HT-29 (cell line): ENCODE measurements around the gene FOXL3. TPM values are rescaled to one million over a fixed set of nuclear protein-coding genes. Genes with fewer than 3 reads are reported as not detected.

Source experiments
- DNase-seq: peaks from one replicate; pipeline ENCODE4 v3.0.0-alpha.2; 2015; ENCODE audit warnings: low spot score
- total RNA-seq: library from RNA; depleted of rRNA; stranded (reverse); fragments of >200 nt; shearing (Covaris generic); gene quantifications from 2 replicates; pipeline ENCODE4 v1.2.3, GENCODE V29; 2014

The FOXL3 gene
- total RNA-seq, 1 experiment from 2014 or later = not detected

GRCh38 chr7:300546-301290 is 10.7 kb downstream of the FOXL3 start:
- DNase-seq = no peak

GRCh38 chr7:301291-302053 is 11.5 kb downstream of the FOXL3 start:
- DNase-seq = no peak

DNA sequence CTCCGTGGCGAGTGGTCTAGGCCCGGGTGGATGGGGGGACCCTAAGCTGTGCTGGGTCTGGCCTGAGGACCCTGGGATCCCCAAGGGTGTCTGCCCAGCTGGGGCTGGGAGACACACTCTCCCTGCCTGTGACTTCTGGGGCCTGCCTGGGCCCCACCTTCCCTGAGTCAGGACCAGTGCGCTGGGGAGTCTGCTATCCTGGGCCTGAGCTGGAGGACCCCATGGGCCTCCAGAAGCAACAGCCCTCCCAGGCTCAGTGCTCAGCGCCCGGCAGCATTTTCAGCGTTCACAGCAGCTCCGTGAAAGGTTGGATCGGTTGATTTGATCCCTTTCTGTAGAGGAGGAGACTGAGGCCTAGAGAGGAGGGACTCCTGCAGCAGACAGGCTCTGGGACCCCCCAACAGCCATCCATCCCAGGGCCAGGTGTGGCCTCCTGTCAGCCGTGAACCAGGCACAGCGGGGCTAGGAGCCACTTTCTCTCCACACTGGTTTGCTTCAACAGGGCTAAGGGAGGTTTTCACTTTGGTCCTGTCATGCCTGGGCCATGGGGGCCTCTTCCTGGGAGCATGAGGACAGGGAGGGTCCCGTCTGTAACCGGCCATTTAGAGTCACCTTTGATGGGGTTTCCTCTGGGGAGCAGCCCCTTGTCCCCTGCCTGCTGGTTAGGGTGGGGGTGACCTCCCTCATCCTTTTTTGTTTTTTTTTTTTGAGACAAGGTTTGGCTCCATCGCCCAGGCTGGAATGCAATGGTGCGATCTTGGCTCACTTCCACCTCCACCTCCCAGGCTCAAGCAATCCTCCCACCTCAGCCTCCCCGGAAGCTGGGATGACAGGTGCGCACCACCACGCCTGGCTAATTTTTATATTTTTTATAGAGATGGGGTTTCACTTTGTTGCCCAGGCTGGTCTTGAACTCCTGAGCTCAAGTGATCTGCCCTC is 12.4 kb downstream of the FOXL3 start:
- DNase-seq = no peak

- no peak for DNase-seq
Observed at GRCh38 chr7:303425-303824, 13.5 kb downstream of the FOXL3 start.

DNA sequence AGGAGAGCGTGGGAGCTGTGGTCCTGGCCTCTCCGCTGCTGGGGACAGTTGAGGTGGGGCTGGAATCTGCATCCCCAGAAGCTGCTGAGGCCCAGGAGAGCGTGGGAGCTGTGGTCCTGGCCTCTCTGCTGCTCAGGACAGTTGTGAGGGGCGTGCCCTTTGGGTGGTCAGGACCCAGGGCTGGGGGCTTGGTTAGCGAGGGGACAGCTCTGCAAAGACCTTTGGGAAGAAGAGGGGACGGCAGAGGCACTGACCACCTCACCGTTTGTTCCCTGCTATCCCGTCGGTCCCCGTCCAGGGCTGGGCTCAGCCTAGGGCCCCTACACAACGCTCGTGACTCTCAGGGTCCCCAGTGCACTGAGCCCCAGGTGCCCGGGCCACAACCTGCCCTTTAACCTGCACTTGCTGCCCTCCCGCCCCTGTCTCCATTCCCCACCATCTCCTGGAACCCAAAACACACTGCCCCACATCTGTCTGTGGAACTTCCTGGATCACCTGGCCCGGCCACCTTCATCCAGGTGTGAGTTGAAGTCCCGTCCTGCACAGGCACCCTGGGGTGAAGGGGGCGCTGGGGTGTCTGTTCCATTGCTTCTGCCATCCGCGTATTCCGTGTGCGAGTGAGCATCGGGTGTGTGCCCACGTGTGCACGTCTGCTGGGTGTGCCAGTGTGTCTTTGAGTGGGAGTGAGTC is 14.1 kb downstream of the FOXL3 start:
- DNase-seq = no peak

GRCh38 chr7:304574-305409 is 14.8 kb downstream of the FOXL3 start:
- no peak for DNase-seq

DNA sequence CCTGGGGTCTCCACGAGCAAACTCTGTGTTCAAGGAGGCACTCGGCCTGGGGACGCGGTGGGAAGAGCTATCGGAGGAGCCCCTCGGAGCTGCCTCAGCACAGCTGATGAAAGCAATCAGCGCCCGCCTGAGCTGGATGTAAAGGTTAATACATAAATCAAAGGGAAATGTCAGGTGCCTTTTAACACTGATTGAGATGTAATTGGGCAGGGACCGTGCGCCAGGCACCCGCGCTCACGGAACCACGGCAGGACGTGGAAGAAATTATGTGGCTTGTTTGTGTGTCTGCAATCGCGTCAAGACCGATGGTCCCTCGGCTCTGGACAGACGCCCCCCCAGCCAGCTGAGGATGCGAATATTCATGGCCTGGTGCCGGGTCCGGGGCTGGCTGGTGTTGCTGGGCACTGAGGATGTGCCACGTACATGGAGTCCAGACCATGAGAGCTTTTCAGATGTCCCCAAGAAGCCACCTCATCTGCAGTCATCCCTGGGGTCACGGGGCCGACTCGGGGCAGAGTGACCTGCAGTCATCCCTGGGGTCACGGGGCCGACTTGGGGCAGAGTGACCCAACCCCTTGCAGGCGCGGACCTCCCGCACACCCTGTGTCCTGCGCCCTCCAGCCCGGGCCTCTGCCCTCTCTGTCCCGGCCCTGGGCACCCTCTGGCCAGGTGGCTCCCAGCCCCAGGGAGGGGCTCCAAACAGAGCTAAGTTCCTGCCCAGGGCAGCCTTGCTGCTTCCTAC is 15.6 kb downstream of the FOXL3 start:
- DNase-seq = no peak

GRCh38 chr7:307970-308369 is 18.0 kb downstream of the FOXL3 start:
- no peak for DNase-seq

DNA sequence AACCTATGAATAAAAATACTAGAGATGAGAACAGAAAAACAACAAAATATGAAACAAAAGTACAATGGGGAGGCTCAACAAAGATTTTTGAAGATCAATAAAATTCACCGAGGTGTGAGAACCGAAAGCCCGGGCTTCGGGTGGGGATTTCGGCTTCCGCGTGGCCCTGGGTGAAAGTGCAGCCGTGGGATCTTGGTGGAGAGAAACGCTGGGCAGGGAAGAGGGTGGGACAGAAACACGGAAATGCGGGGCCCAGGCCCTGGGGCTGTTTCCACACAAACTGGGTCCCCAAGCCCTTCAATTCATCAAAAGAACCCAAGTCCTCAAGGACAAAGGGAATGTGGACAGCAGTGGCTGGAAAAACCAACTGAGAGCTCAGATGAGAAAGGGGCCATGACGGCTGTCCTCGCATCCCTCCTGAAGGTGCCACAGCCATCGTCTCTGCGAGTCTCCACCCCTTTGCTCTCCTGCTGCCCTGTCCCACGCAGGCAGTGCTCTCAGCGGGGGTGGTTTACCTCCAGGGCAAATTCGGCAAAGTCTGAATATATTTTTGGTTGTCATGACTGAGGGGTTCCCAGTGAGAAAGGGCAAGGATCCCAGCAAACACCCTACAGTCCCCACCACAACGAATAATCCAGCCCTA is 19.7 kb downstream of the FOXL3 start:
- DNase-seq = no peak

- DNase-seq = no peak
Observed at GRCh38 chr7:311131-311680, 21.2 kb downstream of the FOXL3 start.

- DNase-seq = no peak
Observed at GRCh38 chr7:311796-312195, 21.8 kb downstream of the FOXL3 start.

DNA sequence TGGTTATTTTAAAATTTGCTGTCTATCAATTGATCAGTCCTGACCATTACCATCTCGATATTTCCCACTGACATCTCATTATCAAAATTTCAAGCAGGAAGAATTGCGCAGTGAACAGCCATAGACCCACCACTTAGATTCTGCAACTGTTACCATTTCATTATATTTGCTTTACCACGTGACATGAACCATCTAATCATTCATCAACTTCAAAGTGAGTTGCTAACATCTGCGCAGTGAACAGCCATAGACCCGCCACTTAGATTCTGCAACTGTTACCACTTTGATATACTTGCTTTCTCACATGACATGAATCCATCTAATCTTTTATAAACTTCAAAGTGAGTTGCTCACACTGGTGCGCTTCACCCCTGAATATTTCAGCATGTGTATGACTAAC is 22.5 kb downstream of the FOXL3 start:
- no peak for DNase-seq

GRCh38 chr7:314853-315252 is 24.9 kb downstream of the FOXL3 start:
- DNase-seq = no peak

DNA sequence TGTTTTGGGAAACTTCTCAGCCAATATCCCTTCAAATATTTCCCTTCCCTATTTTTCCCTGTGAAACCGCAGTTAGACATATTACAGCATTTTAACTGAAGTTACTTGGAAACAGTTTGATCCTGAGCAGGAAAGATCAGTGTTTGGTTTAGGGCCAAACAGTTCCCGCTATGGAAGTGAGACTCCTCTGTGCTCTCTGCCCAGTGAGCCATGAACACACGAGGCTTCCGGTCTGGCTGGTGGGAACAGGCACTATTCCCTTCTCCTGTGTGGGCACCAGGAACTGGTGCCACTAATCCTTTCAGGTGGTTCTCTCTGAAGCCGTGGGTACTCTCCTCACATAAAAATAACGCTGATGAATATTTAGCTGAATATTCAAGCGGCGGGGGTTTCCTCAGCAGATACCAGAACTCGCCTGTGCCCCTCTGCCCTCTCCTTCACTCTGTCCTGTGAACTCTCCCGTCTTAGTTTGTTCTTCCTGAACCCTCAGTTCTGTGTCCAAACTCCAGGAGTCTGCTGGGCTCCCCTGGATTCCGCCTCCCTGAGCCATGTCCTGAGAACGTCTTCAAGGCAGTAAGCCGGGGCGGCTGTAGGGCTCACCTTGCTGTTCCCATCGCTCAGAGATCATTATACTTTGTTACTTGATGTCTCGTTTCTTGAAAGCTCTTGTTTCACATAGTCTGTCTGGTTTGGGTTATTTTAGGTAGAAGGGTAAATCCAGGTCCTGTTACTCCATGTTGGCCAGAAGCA is 25.7 kb downstream of the FOXL3 start:
- DNase-seq = no peak

GRCh38 chr7:317643-318405 is 27.9 kb downstream of the FOXL3 start:
- no peak for DNase-seq

DNA sequence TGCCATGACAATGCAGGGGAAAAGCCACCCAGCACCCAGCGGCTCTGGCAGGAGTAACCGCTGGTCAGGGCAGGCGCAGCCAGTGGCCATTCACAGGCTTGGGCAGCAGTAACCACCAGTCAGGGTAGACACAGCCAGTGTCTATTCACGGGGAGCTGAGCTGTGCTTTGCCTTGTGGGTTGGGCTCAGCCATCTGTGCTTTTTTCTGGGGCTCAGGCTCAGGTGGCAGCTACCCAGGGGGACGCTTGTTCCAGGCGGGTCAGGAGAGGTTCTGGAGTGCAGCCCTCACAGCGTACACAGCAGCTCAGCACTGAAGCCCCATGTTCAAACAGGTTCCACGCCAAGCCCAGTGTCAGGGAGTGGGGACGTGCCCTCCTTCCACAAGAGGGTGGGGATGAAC is 28.5 kb downstream of the FOXL3 start:
- no peak for DNase-seq

DNA sequence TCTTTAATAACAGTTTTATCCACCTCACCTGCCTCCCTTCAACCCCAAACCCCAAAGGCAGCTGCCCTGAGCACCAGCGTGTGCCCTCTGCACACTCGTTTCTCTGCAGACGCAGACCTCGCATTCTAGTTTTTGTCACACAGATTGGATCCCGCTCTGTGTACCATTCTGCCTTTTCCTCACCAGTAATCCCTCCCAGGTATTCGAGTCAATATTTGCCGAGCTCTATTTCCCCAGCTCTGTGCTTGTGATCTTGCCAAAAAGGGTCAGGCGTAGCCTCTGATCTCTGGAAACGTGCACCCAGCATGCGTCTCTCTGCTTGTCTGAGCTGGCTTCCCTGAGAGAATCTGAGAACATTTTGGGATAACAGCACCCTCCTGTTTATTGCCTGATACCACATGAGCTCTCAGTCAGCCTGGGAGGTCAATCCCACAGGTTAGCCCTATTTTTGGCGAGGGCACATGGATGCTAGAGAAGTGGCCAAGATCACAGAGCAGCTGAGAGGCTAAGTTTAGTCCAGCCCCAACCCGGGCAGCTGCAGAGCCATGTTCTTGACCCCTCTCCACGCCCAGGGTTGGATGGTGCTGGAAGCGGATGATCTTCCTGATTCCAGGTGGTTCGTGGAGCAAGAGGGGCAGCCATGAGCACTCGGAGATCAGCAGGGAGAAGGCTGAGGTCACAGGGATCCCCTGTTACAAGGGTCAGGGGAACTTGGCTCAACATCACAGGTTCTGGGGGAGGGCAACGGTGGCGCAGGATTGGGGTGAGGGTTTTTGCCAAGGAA is 29.1 kb downstream of the FOXL3 start:
- DNase-seq = no peak
